COR-L47 (cell line): ENCODE results near the gene CACYBP.
"Not testable (repeated sequence)": the region's sequence is repeated elsewhere in the genome, so short reads cannot be mapped to it uniquely, and the experiment has no call there.

ENCODE experiments used
- DNase-seq: peaks from one replicate; lab custom pipeline; 2025; lab: John Stamatoyannopoulos, UW

CACYBP gene

DNA sequence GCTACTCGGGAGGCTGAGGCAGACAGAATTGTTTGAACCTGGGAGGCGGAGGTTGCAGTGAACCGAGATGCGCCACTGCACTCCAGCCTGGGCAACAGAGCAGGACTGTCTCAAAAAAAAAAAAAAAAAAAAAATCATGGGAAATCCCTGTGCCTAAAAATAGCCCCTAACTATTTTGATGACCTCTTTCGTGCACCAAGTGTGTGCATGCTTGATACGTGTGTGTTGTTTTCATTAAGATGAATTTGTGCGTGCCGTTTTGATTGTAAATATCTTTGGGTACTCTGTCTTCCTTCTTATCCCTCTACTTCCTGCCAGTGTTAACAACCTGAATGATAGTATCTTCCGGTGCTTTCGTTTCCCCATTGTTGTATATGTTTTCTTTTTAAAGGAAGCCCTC is 9.8 kb downstream of the CACYBP start:
- DNase-seq, result no peak

DNA sequence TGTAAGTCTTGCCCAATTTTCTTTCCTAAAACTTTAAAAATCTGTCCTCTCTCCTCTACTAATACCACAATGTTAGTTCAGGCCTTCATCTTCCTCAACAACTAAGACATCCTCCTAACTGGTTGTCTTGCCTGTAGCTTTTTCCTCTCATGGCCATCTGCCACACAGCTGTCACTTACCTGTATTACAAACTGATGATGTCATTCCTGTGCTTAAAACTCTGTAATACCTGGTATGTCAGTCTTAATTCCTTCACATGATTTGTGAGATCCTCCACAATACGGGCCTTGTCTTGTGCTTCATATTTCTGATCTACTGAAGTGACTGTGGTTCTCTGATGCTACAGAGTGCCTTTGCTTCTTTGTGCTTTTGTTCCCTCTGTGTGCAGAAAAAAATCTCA is 13.7 kb downstream of the CACYBP start:
- no peak for DNase-seq

DNA sequence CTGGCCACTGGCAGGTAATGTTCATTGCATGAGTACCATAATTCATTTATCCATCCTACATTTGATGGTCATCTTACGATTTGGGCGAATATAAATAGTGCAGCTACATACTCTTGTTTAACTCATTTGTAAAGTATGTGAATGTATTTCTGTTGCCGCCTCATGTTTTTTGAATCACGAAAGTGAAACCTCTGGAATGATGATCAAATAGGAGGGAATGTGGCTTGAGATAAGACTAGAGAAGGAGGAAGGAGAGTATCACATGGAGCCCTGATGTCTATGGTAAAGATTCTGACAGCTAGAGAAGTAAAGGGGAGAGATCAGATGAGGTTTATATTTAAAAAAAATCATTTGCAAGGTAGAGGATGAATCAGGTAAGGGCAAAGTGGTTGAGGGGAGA is 15.5 kb downstream of the CACYBP start:
- DNase-seq, result no peak

DNA sequence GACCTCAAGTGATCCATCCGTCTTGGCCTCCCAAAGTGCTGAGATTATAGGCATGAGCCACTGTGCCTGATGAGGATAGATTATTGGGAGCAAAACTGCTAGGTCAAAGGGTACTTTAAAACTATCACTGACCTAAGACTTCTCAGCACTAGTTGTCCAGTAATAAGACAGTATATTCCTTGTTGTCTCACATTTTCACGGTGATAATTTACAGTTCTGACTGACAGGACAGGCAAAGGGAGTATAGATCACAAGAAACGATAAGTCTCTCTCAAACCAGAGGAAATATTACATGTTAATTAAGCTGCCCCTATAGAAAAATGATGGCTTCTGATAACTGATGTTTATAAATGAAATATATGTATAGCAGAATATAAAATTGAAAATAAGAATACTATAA is 19.8 kb downstream of the CACYBP start:
- no peak for DNase-seq

DNA sequence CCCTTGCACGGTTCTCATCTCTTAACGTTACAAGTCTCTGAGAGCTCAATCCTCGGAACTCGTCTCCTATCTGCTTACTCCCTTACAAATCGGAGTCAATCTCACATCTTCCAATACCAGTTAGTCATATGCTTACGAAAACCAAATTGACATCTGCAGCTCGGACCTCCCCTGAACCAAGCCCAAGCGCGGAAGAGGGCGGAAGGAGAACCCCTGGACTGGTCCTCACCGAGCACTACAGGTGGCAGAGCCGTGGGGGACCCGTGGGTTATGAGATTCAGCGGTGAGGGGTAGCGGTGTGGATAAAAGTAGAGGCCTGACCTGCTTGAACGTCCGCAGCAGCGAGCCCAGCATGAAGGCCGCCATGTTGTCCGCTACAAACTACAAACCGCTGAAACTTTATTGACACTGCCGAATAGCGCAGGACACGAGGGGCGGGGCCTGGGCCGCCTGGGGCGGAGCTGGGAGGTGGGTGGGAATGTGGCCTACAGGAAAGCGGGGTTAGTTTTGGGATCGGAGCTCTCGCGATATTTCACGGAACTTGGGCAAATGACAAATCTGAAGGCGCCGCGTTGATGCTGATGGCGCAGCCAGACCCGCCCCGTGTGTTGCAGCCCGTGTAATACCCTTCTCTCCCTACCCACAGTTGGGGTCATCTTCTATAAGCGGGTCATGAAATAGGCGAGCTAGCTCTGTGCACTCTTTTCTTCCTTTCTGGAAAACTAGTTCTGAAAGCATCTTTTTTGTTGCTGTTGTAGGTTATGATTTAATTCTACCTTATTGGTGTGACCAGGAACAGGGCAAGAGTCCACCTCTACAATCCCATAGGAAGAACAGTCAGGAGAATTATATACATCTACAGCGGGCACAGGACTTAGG is 23.5 kb downstream of the CACYBP start, which contains the start of gene MRPS14:
MRPS14 (minus strand) TSS at position 383 of the 879 bp plus-strand sequence; CDS start at position 366, 17 bp downstream.
- peak; percentile 97 for DNase-seq

DNA sequence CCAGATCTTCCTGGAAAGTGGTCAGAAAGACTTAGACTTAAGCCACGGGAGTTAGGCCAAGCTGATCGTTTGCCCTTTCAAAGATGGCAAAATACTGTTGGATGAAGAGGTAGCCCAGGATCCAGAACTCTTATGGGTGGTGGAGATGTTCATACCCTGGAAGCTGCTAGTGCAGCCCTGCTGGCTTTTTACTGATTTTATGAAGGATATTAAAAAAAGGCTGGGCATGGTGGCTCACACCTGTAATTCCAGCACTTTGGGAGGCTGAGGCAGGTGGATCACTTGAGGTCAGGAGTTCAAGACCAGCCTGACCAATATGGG is 24.1 kb downstream of the CACYBP start:
- DNase-seq, result not testable (repeated sequence)

DNA sequence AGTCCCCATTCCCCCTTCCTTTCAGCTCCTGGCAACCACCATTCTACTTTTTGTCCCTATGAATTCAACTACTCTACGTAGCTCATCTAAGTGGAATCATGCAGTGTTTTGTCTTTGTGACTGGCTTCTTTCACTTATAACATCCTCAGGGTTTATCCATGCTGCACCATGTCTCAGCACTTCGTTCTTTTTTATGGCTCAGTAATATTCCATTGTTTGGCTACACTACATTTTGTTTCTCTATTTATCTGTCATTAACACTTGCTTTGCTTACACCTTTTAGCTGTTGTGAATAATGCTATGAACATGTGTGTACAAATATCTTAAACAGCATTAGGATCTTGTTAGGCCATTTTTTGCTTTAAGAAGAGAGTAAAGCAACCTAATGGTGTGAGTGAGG is 25.0 kb downstream of the CACYBP start:
- no peak for DNase-seq

DNA sequence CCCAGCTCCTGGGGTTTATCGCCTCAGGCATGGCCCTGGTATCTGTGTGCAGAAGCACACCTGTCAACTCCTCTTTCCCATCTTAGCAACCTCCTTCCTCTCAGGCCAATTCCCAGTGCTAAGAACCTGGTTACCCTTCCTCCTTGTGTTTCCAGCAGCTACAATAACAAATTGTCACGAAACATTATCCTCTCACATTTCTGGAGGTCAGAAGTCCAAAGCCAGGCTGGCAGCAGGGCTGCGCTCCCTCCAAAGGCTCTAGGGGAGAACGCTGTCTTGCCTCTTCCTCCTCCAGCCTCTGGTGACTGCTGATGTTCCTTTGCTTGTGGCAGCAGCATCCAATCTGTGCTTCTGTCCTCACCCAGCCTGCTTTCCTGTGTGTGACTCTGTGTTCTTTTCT is 34.2 kb downstream of the CACYBP start:
- DNase-seq, result no peak

DNA sequence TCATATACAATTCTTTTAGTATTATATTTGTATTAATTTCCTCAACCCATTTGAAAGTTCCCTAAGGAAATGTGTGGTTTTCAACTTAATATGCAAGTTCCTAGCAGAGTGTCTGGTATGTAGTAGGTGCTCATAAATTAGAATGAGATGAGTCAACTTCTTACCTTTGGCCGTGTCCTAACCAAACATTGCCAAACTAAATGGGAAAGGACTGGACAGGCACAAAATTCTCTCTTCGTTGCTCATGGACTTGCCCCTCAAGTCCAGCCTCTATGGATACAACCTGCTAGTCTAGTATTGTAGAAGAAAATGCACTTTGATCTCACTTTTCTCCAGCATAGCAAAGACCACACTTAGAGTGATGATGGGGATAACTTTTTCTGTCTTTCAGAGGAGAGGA is 35.0 kb downstream of the CACYBP start:
- DNase-seq, result no peak

DNA sequence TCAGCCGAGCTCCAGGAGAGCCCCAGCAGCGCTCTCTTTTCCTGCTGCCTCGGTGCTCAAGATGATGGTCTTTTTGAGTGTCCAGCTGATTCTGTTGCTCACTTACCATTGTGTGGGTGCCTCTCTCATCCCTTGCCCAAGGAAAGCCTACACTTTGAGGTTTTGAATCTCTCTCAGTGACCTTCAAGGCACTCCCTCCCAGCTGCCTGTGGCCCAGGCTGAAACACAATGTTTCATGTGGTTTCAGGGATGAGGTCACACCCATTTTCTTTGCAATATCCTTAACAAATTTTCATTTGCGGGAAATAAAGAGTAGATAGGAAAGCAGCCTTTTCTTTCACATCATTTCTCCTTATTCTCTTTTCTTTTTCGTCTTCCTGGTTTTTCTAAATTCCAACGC is 36.1 kb downstream of the CACYBP start:
- no peak for DNase-seq

DNA sequence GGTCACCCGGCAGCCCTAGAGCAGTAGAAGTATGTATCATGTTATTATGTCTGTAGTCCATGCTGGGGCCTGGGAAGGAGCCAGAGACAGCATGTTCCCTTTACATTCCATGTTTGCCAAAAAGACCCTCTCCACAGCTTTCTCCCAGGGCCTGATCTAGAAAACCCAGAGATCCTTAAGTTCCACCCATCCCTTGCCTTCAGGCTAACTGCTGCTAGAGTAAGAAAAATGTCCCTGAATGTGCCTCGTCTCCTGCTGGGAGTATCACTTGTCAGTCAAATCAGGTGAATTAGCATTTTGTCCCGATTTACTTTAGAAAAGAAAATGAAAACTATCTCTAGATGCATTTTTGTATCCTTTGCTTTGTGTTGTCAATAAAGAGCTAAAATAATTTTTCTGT is 36.7 kb downstream of the CACYBP start:
- DNase-seq, result no peak

DNA sequence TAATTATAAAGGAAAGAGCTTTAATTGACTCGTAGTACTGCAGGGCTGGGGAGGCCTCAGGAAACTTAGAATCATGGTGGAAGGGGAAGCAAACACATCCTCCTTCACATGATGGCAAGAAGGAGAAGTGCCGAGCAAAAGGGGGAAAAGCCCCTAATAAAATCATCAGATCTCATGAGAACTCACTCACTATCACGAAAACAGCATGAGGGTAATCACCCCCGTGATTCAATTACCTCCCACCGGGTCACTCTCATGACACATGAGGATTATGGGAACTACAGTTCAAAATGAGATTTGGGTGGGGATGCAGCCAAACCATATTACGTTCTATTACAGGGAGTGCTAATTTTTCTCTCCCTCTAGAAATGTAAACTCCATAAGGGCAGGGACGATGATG is 37.7 kb downstream of the CACYBP start:
- no peak for DNase-seq

DNA sequence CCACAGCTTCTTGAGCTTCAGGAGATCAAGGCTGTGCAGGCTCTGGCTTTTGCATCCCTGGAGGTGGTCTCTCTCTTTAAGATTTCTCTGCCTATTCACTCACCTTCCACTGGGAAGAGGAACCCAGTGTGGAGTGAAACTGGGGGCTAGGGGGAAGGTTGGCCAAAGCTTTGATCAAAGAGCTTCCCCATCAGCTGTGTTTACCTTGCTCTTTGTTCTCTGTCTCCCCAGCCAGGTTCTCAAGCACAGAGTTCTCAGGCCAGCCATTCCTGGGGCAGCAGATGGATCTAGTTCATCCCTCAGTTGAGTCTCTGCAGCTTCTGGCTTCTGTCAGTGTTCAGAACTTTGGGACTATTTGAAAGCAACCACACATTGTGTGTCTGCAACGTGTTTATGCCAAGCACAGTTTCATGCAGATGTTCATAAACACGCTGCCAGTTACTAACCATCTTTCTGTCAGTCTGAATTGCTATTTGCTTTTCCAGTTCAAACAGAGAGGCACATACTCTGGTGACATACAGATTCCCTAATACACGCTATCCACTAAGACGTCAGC is 40.7 kb downstream of the CACYBP start:
- DNase-seq, result no peak

DNA sequence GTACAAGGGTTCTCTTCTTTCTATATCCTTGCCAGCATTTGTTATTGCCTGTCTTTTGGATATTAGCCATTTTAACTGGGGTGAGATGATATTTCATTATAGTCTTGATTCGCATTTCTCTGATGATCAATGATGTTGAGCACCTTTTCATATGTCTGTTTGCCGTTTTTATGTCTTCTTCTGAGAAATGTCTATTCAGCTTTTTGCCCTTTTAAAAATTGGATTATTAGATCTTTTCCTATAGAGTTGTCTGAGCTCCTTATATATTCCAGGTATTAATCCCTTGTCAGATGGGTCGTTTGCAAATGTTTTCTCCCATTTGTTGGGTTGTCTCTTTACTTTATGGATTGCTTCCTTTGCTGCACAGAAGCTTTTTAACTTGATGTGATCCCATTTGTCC is 42.9 kb downstream of the CACYBP start:
- DNase-seq, result no peak

DNA sequence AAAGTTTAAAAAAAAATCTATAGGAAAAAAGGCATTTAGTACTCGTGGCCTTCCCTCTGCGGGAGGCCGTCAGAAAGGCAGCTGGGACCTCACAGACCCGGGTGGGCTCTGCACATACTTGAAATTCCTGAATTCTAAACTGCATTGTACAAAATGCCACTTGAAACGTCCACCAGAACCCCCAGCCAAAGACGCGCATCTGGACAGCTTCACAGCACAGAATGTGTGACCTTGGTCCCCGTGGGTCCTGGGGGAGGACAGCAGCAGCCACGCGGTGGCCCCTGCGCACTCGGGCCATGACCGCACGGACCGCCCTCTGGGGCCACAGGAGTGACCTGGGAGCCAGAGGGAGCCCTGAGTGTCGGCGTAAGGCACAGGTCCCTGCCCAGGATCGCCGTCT is 44.1 kb downstream of the CACYBP start:
- no peak for DNase-seq

DNA sequence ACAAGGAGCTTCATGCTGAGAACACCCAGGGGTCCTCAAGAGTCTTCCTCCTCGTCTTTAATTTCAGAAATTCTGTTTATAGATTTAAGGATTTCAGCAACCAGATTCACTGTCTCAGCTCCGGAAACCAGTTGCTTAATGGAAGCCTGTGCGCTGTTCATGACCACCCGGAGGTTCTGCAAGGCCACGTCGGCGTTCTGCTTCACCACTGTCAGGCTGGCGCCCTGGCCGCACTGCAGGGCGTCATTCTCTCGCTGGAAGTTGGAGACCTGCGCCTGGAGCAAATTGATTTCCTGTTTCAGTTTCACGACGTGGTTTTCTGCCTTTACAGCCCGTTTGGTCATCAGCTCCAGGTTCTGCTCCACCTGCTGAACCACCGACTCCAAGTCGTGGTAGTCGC is 44.8 kb downstream of the CACYBP start:
- not testable (repeated sequence) for DNase-seq

DNA sequence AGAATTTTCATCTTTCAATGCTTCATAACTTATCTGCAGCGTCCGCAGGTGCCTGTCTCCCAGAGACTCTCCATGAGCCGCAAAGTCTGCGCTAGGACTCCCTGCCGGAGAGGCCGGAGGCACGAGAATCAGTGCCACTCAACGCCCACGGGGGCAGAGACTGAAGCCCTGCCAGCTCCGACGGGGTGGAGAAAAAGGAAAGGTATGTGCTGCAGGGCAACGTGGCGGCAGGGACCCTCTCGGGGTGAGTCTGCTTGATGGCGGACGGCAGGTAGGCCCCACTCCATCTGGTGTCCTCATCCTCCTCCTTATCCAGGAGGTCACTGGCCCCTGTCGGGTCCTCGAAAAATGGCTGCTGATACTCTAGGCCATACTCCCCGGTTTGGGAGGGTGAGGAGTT is 45.4 kb downstream of the CACYBP start:
- DNase-seq, result no peak

DNA sequence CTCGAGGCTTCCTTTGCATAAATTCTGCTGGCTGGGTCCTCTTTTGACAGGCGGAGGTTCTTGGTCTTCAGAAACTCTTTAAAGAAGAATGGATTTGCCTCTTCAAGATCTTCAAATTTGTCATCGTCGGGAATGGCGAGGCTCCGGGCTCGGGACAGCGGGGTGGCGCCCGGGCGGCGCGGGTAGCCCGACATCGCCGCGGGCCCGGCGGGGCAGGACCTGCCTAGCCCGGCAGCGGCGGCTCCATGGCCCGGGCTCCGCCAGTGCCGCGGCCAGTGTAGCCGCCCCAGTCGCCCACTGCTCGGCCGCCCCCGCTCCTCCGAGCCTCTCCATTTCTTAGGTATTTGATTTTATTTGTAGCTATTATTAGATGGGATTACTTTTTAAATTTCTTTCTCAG is 45.8 kb downstream of the CACYBP start:
- DNase-seq, result no peak

DNA sequence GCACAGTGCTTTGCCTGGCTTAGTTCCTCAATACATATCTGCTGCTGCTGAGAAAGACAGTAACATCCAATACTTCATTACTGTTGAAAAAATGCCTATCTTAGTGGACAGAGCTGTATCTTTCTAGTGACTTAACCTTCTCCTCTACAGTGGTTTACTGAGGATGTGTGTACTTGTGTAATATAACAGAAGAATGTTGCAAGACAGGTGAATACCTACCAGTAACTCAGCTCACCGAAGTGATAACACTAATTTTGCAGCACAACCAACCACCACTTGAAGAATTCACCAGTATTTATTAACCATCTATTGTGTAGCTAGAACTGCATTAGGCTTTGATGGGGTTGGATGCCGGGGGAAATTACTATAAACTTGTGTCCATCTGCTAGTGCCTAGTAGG is 51.2 kb downstream of the CACYBP start:
- no peak for DNase-seq

DNA sequence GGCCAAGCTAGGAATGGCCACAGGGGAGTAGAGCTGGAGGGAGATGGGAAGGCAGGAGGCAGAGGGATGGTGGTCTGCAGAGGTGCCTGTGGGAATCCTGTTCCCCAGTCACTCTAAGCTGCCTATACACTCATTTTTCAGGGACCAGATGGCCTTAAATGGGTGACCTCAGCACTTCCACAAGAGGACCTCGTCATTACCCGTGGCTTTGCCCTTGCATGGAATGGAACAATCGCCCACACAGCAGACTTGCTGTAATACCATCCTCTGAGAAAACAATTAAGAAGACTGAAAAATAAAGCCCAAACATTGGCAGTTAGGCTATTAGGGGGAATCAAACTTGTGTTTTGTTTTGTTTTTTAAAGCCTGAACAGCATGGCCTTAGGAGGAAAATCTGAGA is 55.0 kb downstream of the CACYBP start:
- no peak for DNase-seq
